Measurements from ENCODE around the gene PDYN. TPM values are rescaled to one million over a fixed set of nuclear protein-coding genes. Genes with fewer than 3 reads are reported as not detected.

The PDYN gene
- total RNA-seq, 2 experiments from 2014 or later, result not detected

- Mint-ChIP-seq H3K36me3 (ENCODE audit: low read depth) (no peaks in the 10 kb centered on the region), H3K9me3 (no peaks in the 10 kb centered on the region), H3K4me3 (no peak overlapping the region), H3K27me3 (ENCODE audit: low read depth) (peaks cover 30% of the 10 kb centered on the region), H3K4me1 (ENCODE audit: low read depth) (peaks cover 3% of the 10 kb centered on the region), H3K27ac (no peak overlapping the region)
- no peak for DNase-seq
- intact Hi-C loops (cut with micrococcal nuclease), result no loop called here
- CTCF ChIA-PET, result no interaction called here
These were observed 47.5 kb downstream of the PDYN start for GRCh38 chr20:1946442-1946761.

- intact Hi-C loops (cut with micrococcal nuclease), result no loop called here
- Mint-ChIP-seq H3K27me3 (ENCODE audit: low read depth) (peaks cover 30% of the 10 kb centered on the region), H3K4me1 (ENCODE audit: low read depth) (peaks cover 3% of the 10 kb centered on the region), H3K9me3 (no peaks in the 10 kb centered on the region), H3K36me3 (ENCODE audit: low read depth) (no peaks in the 10 kb centered on the region), H3K4me3 (no peak overlapping the region), H3K27ac (no peak overlapping the region)
- CTCF ChIA-PET, result no interaction called here
- DNase-seq, result no peak
These were observed 48.2 kb downstream of the PDYN start for GRCh38 chr20:1945660-1946059.

GRCh38 chr20:1945134-1945618 is 48.7 kb downstream of the PDYN start:
- no peak for DNase-seq
- H3K27ac Mint-ChIP-seq, result no peak overlapping the region
- H3K27me3 Mint-ChIP-seq (ENCODE audit: low read depth), result peaks cover 30% of the 10 kb centered on the region
- CTCF ChIA-PET, result no interaction called here
- no peaks in the 10 kb centered on the region for H3K36me3 Mint-ChIP-seq (ENCODE audit: low read depth)
- no peaks in the 10 kb centered on the region for H3K9me3 Mint-ChIP-seq
- H3K4me3 Mint-ChIP-seq, result no peak overlapping the region
- H3K4me1 Mint-ChIP-seq (ENCODE audit: low read depth), result peaks cover 3% of the 10 kb centered on the region
- intact Hi-C loops (cut with micrococcal nuclease), result no loop called here

- H3K4me3 Mint-ChIP-seq, result no peak overlapping the region
- peaks cover 3% of the 10 kb centered on the region for H3K4me1 Mint-ChIP-seq (ENCODE audit: low read depth)
- no peak overlapping the region for H3K27ac Mint-ChIP-seq
- DNase-seq, result no peak
- no peaks in the 10 kb centered on the region for H3K9me3 Mint-ChIP-seq
- CTCF ChIA-PET, result no interaction called here
- intact Hi-C loops (cut with micrococcal nuclease), result no loop called here
- peaks cover 30% of the 10 kb centered on the region for H3K27me3 Mint-ChIP-seq (ENCODE audit: low read depth)
- no peaks in the 10 kb centered on the region for H3K36me3 Mint-ChIP-seq (ENCODE audit: low read depth)
These were observed 49.3 kb downstream of the PDYN start for GRCh38 chr20:1944345-1945091.

GRCh38 chr20:1943275-1944002 is 50.4 kb downstream of the PDYN start:
- CTCF ChIA-PET, result no interaction called here

DNA sequence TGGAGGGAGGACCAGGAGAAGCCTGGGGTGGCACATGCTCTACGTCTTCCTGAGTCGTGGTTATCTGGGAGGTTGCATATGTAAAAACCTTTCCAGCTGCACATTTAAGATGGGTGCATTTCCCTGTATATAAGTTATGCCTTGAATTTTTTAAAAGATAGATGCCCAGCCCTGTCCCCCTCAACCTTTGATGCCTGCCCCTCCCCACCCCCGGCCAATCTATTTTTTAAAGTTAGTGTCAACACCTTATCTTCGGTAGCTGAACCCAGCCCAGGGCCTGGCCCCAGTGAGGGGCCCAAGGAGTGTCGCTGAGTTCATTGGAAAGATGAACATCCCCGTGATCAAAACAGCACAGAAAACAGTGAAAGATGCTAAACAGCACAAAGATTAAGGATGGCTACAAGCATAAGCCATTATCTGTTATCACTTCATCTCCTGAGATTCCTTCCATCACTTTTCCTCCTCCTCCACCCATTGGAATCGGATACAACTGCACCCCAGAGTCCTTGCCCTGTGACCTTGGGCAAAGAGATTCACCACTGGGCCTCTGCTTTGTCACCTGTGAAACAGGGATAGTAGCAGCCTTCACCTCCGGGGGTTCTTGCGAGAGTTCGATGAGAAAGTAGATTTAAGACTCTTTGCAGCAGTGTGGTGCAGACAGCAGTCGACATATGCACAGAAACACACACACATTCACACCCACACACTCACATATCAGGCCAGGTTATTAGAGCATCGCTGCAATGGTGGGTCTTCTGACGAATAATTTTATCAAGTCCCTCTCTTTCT is 51.2 kb downstream of the PDYN start:
- CTCF ChIA-PET, result no interaction called here
- H3K9me3 Mint-ChIP-seq, result no peaks in the 10 kb centered on the region
- DNase-seq, result no peak
- H3K27me3 Mint-ChIP-seq (ENCODE audit: low read depth), result peaks cover 23% of the 10 kb centered on the region
- H3K4me3 Mint-ChIP-seq, result no peak overlapping the region
- peaks cover 3% of the 10 kb centered on the region for H3K4me1 Mint-ChIP-seq (ENCODE audit: low read depth)
- no peak overlapping the region for H3K27ac Mint-ChIP-seq
- intact Hi-C loops (cut with micrococcal nuclease), result no loop called here
- H3K36me3 Mint-ChIP-seq (ENCODE audit: low read depth), result no peaks in the 10 kb centered on the region

More at GRCh38 chr20:1943275-1944002, 50.4 kb downstream of the PDYN start:
- no peak overlapping the region for H3K4me3 Mint-ChIP-seq
- intact Hi-C loops (cut with micrococcal nuclease), result no loop called here
- no peaks in the 10 kb centered on the region for H3K36me3 Mint-ChIP-seq (ENCODE audit: low read depth)
- H3K4me1 Mint-ChIP-seq (ENCODE audit: low read depth), result peaks cover 3% of the 10 kb centered on the region
- H3K27ac Mint-ChIP-seq, result no peak overlapping the region
- no peaks in the 10 kb centered on the region for H3K9me3 Mint-ChIP-seq
- DNase-seq, result no peak
- H3K27me3 Mint-ChIP-seq (ENCODE audit: low read depth), result peaks cover 25% of the 10 kb centered on the region

DNA sequence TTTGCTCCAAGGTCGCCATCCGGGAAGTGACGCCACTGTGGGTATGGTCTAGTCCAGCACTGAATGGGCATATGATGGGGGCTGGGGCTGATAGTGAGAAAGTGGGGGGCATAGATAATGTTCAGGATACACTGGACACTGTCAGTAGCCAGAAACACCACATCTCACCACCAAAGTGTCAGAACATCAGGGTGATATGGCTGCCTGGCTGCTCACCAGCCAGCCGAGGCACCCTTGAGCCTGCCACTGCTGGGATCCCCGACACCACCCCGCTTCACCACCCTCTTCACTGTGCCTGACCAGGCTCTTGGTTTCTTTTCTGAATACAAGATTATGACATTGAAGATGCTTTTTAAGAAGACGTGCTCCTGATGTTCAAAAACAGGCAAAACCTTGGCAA is 51.8 kb downstream of the PDYN start:
- Mint-ChIP-seq H3K27ac (no peak overlapping the region), H3K9me3 (no peaks in the 10 kb centered on the region), H3K27me3 (ENCODE audit: low read depth) (peaks cover 23% of the 10 kb centered on the region), H3K4me3 (no peak overlapping the region), H3K4me1 (ENCODE audit: low read depth) (peaks cover 3% of the 10 kb centered on the region), H3K36me3 (ENCODE audit: low read depth) (no peaks in the 10 kb centered on the region)
- intact Hi-C loops (cut with micrococcal nuclease), result no loop called here
- DNase-seq, result no peak
- CTCF ChIA-PET, result no interaction called here

DNA sequence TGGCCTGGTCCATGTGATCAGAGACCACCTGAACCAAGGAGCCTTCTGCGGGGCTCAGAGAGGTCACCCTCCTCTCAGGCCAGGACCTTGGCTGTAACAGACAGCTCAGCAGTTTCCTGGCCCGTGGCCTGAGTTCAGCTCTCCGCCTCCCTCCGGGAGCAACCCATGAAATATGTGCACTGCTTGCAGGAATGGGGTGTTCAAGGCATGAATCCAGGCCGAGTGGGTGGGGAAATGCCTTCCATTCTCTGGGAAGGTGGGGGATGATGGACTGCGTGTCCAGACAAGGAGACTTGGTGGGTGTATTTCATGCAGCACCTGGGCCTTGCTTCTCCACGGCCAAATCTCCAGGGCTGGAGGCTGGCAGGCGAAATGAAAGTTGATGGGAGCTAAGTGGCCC is 52.6 kb downstream of the PDYN start:
- intact Hi-C loops (cut with micrococcal nuclease), result no loop called here
- Mint-ChIP-seq H3K4me1 (ENCODE audit: low read depth) (no peaks in the 10 kb centered on the region), H3K9me3 (no peaks in the 10 kb centered on the region), H3K27me3 (ENCODE audit: low read depth) (peaks cover 19% of the 10 kb centered on the region), H3K4me3 (no peak overlapping the region), H3K27ac (no peak overlapping the region), H3K36me3 (ENCODE audit: low read depth) (no peaks in the 10 kb centered on the region)
- DNase-seq, result no peak
- CTCF ChIA-PET, result interaction anchor here (0.6 kb wide), 1 partner anchor 25 kb away, joined by 3 read pairs; no protein-coding TSS in a partner anchor

GRCh38 chr20:1940581-1940980 is 53.3 kb downstream of the PDYN start:
- Mint-ChIP-seq H3K4me3 (no peak overlapping the region), H3K4me1 (ENCODE audit: low read depth) (no peaks in the 10 kb centered on the region), H3K27ac (no peak overlapping the region), H3K36me3 (ENCODE audit: low read depth) (no peaks in the 10 kb centered on the region), H3K27me3 (ENCODE audit: low read depth) (peaks cover 16% of the 10 kb centered on the region), H3K9me3 (no peaks in the 10 kb centered on the region)
- no peak for DNase-seq
- intact Hi-C loops (cut with micrococcal nuclease), result no loop called here
- CTCF ChIA-PET, result interaction anchor here (0.6 kb wide), 1 partner anchor 26 kb away, joined by 3 read pairs; no protein-coding TSS in a partner anchor

- Mint-ChIP-seq H3K4me3 (no peak overlapping the region), H3K27ac (no peak overlapping the region), H3K27me3 (ENCODE audit: low read depth) (peaks cover 10% of the 10 kb centered on the region), H3K36me3 (ENCODE audit: low read depth) (no peaks in the 10 kb centered on the region), H3K4me1 (ENCODE audit: low read depth) (no peaks in the 10 kb centered on the region), H3K9me3 (no peaks in the 10 kb centered on the region)
- intact Hi-C loops (cut with micrococcal nuclease), result no loop called here
- CTCF ChIA-PET, result no interaction called here
- no peak for DNase-seq
These were observed 54.6 kb downstream of the PDYN start for GRCh38 chr20:1939270-1939595.

DNA sequence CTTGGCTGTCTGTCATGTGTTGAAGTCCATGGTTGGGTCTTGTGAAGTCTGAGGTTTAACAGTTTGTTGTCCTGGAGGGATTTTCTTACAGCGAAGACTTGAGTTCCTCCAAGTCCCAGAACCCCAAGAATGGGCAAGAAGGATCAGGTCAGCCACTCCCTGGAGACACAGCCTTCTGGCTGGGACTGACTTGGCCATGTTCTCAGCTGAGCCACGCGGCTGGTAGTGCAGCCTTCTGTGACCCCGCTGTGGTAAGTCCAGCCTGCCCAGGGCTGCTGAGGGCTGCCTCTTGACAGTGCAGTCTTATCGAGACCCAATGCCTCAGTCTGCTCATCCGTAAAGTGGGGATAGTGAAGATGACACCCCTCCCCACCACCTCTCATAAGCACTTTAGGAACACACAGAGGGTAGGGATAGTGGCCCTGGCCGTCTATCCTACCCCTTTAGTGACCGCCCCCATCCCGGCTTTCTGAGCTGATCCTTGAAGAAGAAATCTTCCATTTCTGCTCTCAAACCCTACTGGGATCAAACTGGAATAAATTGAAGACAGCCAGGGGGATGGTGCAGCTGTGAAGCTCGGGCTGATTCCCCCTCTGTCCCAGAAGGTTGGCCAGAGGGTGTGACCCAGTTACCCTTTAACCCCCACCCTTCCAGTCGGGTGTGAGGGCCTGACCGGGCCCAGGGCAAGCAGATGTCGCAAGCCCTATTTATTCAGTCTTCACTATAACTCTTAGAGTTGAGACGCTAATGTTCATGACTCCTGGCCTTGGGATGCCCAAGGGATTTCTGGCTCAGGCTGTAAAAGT is 55.2 kb downstream of the PDYN start:
- H3K27ac Mint-ChIP-seq, result no peak overlapping the region
- intact Hi-C loops (cut with micrococcal nuclease), result no loop called here
- H3K36me3 Mint-ChIP-seq (ENCODE audit: low read depth), result no peaks in the 10 kb centered on the region
- H3K9me3 Mint-ChIP-seq, result no peaks in the 10 kb centered on the region
- DNase-seq, result no peak
- CTCF ChIA-PET, result no interaction called here
- H3K4me3 Mint-ChIP-seq, result no peak overlapping the region
- no peaks in the 10 kb centered on the region for H3K4me1 Mint-ChIP-seq (ENCODE audit: low read depth)
- peaks cover 12% of the 10 kb centered on the region for H3K27me3 Mint-ChIP-seq (ENCODE audit: low read depth)

DNA sequence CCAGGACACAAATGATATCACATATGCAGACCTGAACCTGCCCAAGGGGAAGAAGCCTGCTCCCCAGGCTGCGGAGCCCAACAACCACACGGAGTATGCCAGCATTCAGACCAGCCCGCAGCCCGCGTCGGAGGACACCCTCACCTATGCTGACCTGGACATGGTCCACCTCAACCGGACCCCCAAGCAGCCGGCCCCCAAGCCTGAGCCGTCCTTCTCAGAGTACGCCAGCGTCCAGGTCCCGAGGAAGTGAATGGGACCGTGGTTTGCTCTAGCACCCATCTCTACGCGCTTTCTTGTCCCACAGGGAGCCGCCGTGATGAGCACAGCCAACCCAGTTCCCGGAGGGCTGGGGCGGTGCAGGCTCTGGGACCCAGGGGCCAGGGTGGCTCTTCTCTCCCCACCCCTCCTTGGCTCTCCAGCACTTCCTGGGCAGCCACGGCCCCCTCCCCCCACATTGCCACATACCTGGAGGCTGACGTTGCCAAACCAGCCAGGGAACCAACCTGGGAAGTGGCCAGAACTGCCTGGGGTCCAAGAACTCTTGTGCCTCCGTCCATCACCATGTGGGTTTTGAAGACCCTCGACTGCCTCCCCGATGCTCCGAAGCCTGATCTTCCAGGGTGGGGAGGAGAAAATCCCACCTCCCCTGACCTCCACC is 56.4 kb downstream of the PDYN start:
- H3K4me3 Mint-ChIP-seq, result no peak overlapping the region
- intact Hi-C loops (cut with micrococcal nuclease), result no loop called here
- H3K27me3 Mint-ChIP-seq (ENCODE audit: low read depth), result peaks cover 12% of the 10 kb centered on the region
- no peak overlapping the region for H3K27ac Mint-ChIP-seq
- CTCF ChIA-PET, result no interaction called here
- H3K36me3 Mint-ChIP-seq (ENCODE audit: low read depth), result no peaks in the 10 kb centered on the region
- no peaks in the 10 kb centered on the region for H3K4me1 Mint-ChIP-seq (ENCODE audit: low read depth)
- DNase-seq, result no peak
- no peaks in the 10 kb centered on the region for H3K9me3 Mint-ChIP-seq
